GM23338 (cell line): ENCODE data around the gene PLCH2. TPM values are rescaled to one million over a fixed set of nuclear protein-coding genes. Genes with fewer than 3 reads are reported as not detected.

Source experiments
- ATAC-seq: fragments of 200-7000 bp; cut with Tn5 transposase; 3 replicates; pipeline ENCODE4 v1.9.1; 2020
- DNase-seq: peaks from one replicate; pipeline ENCODE4 v3.0.0-alpha.2; 2015; ENCODE audit warnings: low spot score
- H2AFZ ChIP-seq: fragments of 200-600 bp; sonication (generic); 2 replicates; pipeline ENCODE4 v1.8.0; 2016; ENCODE audit warnings: antibody characterized with exemption, mild to moderate bottlenecking, moderate library complexity
- H3F3A ChIP-seq: fragments of 200-600 bp; sonication (generic); replicated peaks from 2 replicates; pipeline ENCODE4 v1.8.0; 2017; ENCODE audit warnings: antibody characterized with exemption, mixed run types, low read depth
- H3K27ac ChIP-seq: fragments of 200-600 bp; sonication (generic); 2 replicates; pipeline ENCODE4 v1.6.1; 2016; ENCODE audit warnings: low read depth
- H3K27me3 ChIP-seq: fragments of 200-600 bp; sonication (generic); 2 replicates; pipeline ENCODE4 v1.8.0; 2016; ENCODE audit warnings: mild to moderate bottlenecking, mixed run types, moderate library complexity; ENCODE audit not compliant: insufficient read depth
- H3K36me3 ChIP-seq: fragments of 200-600 bp; sonication (generic); 2 replicates; pipeline ENCODE4 v1.8.0; 2016; ENCODE audit warnings: mild to moderate bottlenecking; ENCODE audit not compliant: insufficient read depth
- H3K4me1 ChIP-seq: fragments of 200-600 bp; sonication (generic); 2 replicates; pipeline ENCODE4 v1.8.0; 2016; ENCODE audit warnings: mild to moderate bottlenecking, moderate library complexity; ENCODE audit not compliant: insufficient read depth
- H3K4me2 ChIP-seq: fragments of 200-600 bp; sonication (generic); 2 replicates; pipeline ENCODE4 v1.7.1; 2017; ENCODE audit warnings: mixed run types
- H3K4me3 ChIP-seq: fragments of 200-600 bp; sonication (generic); 2 replicates; pipeline ENCODE4 v1.6.1; 2016; ENCODE audit warnings: mixed run types
- H3K79me2 ChIP-seq: fragments of 200-600 bp; sonication (generic); replicated peaks from 2 replicates; pipeline ENCODE4 v1.8.0; 2017; ENCODE audit warnings: mild to moderate bottlenecking; ENCODE audit not compliant: insufficient read depth
- H3K9me2 ChIP-seq: fragments of 200-600 bp; sonication (generic); 2 replicates; pipeline ENCODE4 v1.8.0; 2017; ENCODE audit not compliant: insufficient read depth
- H4K20me1 ChIP-seq: fragments of 200-600 bp; sonication (generic); replicated peaks from 2 replicates; pipeline ENCODE4 v1.8.0; 2017; ENCODE audit warnings: mild to moderate bottlenecking; ENCODE audit not compliant: insufficient read depth
- H3K27ac Mint-ChIP-seq: 2 replicates; pipeline ENCODE4 v1.8.0; 2020; ENCODE audit warnings: inconsistent platforms, mild to moderate bottlenecking, moderate library complexity, mixed read lengths
- H3K27me3 Mint-ChIP-seq: 3 replicates; pipeline ENCODE4 v1.8.0; 2022; ENCODE audit warnings: low read depth, mild to moderate bottlenecking, moderate library complexity, mixed read lengths, inconsistent platforms; ENCODE audit not compliant: insufficient read depth, poor library complexity
- H3K36me3 Mint-ChIP-seq: 3 replicates; pipeline ENCODE4 v1.8.0; 2021; ENCODE audit warnings: low read depth, mild to moderate bottlenecking, inconsistent platforms, moderate library complexity, mixed read lengths
- H3K4me1 Mint-ChIP-seq: 3 replicates; pipeline ENCODE4 v1.8.0; 2020; ENCODE audit warnings: mild to moderate bottlenecking, inconsistent platforms, mixed read lengths
- H3K4me3 Mint-ChIP-seq: 3 replicates; pipeline ENCODE4 v1.8.0; 2021; ENCODE audit warnings: moderate library complexity, mild to moderate bottlenecking, inconsistent platforms, mixed read lengths
- H3K9me3 Mint-ChIP-seq: 3 replicates; pipeline ENCODE4 v1.8.0; 2020; ENCODE audit warnings: moderate library complexity, mild to moderate bottlenecking, inconsistent platforms, mixed read lengths
- POLR2AphosphoS5 ChIP-seq: IDR thresholded peaks from 2 replicates; pipeline ENCODE4 v1.6.1; 2016; ENCODE audit warnings: antibody characterized with exemption, low read depth
- STAT1 ChIP-seq: IDR thresholded peaks from one replicate; pipeline ENCODE4 v1.6.1; 2016; ENCODE audit warnings: antibody characterized with exemption; ENCODE audit not compliant: unreplicated experiment
- ZNF114 ChIP-seq: fragments of 250-450 bp; sonication (Bioruptor Pico); IDR thresholded peaks from 2 replicates; pipeline ENCODE4 v1.5.0; 2020; ENCODE audit warnings: mild to moderate bottlenecking, moderate library complexity
- polyA plus RNA-seq: library from polyadenylated mRNA; unstranded; fragments of >200 nt; fragmentation: Nextera tagmentation; extraction: Ambion mirVana; gene quantifications from 2 replicates; pipeline ENCODE4 v1.2.1, GENCODE V29; 2016
- total RNA-seq: library from RNA; depleted of rRNA; stranded (reverse); fragments of >200 nt; shearing (Covaris generic); gene quantifications from 2 replicates; pipeline ENCODE4 v1.2.3, GENCODE V29; 2014
- TF ChIP-seq, protein P1 (sequence below): fragments of 250-450 bp; sonication (Bioruptor Pico); IDR thresholded peaks from 2 replicates; pipeline ENCODE4 v1.5.0; 2020; ENCODE audit warnings: mild to moderate bottlenecking, moderate library complexity
- TF ChIP-seq, protein P2 (sequence below): IDR thresholded peaks from one replicate; pipeline ENCODE4 v1.6.1; 2018; ENCODE audit warnings: antibody characterized with exemption; ENCODE audit not compliant: unreplicated experiment
- TF ChIP-seq, protein P3 (sequence below): IDR thresholded peaks from 2 replicates; pipeline ENCODE4 v1.6.1; 2016; ENCODE audit warnings: antibody characterized with exemption

PLCH2 gene
- total and polyA plus RNA-seq, 2 experiments from 2014 or later: 0.31 TPM; not detected in 1

DNA sequence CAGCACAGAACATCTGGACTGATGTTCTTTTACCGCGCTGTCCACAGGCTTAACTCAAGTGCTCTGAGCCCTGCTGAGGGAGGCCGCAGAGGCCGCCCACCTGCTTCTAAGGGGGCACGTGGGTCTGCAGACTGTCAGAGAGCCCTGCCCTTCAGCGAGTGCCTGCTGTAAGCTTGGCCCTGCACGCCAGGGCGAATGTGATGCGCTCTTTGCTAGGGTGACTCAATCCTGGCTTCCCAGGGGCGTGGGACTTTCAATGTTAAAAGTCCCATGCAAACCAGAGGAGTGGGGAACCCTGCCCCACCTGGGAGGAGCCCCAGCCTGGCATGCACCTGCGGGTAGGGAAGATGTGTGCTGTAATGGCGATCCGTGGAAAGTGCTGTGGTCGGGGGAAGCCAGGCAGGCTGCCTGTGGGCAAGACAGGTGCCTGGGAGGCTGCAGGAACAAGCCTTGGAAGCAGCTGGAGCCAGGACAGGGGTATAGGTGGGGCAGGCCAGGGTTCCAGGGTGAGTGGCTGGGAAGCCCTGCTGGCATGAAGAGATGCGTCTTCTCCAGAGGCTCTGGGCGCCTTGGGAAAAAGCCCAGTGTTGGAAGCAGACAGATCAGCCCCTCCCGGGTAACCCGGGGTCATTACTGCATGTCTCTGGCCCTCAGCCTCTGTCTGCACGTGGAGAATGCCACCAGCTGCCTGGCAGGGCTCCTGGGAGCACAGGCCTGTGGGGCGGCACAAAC lies 50.9 kb downstream of the PLCH2 start (continued):
- TF ChIP-seq, protein P1, sequence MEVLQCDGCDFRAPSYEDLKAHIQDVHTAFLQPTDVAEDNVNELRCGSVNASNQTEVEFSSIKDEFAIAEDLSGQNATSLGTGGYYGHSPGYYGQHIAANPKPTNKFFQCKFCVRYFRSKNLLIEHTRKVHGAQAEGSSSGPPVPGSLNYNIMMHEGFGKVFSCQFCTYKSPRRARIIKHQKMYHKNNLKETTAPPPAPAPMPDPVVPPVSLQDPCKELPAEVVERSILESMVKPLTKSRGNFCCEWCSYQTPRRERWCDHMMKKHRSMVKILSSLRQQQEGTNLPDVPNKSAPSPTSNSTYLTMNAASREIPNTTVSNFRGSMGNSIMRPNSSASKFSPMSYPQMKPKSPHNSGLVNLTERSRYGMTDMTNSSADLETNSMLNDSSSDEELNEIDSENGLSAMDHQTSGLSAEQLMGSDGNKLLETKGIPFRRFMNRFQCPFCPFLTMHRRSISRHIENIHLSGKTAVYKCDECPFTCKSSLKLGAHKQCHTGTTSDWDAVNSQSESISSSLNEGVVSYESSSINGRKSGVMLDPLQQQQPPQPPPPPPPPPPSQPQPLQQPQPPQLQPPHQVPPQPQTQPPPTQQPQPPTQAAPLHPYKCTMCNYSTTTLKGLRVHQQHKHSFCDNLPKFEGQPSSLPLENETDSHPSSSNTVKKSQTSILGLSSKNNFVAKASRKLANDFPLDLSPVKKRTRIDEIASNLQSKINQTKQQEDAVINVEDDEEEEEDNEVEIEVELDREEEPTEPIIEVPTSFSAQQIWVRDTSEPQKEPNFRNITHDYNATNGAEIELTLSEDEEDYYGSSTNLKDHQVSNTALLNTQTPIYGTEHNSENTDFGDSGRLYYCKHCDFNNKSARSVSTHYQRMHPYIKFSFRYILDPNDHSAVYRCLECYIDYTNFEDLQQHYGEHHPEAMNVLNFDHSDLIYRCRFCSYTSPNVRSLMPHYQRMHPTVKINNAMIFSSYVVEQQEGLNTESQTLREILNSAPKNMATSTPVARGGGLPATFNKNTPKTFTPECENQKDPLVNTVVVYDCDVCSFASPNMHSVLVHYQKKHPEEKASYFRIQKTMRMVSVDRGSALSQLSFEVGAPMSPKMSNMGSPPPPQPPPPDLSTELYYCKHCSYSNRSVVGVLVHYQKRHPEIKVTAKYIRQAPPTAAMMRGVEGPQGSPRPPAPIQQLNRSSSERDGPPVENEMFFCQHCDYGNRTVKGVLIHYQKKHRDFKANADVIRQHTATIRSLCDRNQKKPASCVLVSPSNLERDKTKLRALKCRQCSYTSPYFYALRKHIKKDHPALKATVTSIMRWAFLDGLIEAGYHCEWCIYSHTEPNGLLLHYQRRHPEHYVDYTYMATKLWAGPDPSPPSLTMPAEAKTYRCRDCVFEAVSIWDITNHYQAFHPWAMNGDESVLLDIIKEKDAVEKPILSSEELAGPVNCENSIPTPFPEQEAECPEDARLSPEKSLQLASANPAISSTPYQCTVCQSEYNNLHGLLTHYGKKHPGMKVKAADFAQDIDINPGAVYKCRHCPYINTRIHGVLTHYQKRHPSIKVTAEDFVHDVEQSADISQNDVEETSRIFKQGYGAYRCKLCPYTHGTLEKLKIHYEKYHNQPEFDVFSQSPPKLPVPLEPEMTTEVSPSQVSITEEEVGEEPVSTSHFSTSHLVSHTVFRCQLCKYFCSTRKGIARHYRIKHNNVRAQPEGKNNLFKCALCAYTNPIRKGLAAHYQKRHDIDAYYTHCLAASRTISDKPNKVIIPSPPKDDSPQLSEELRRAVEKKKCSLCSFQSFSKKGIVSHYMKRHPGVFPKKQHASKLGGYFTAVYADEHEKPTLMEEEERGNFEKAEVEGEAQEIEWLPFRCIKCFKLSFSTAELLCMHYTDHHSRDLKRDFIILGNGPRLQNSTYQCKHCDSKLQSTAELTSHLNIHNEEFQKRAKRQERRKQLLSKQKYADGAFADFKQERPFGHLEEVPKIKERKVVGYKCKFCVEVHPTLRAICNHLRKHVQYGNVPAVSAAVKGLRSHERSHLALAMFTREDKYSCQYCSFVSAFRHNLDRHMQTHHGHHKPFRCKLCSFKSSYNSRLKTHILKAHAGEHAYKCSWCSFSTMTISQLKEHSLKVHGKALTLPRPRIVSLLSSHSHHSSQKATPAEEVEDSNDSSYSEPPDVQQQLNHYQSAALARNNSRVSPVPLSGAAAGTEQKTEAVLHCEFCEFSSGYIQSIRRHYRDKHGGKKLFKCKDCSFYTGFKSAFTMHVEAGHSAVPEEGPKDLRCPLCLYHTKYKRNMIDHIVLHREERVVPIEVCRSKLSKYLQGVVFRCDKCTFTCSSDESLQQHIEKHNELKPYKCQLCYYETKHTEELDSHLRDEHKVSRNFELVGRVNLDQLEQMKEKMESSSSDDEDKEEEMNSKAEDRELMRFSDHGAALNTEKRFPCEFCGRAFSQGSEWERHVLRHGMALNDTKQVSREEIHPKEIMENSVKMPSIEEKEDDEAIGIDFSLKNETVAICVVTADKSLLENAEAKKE (CRISPR knock-in tag): no peak
- TF ChIP-seq, protein P2, sequence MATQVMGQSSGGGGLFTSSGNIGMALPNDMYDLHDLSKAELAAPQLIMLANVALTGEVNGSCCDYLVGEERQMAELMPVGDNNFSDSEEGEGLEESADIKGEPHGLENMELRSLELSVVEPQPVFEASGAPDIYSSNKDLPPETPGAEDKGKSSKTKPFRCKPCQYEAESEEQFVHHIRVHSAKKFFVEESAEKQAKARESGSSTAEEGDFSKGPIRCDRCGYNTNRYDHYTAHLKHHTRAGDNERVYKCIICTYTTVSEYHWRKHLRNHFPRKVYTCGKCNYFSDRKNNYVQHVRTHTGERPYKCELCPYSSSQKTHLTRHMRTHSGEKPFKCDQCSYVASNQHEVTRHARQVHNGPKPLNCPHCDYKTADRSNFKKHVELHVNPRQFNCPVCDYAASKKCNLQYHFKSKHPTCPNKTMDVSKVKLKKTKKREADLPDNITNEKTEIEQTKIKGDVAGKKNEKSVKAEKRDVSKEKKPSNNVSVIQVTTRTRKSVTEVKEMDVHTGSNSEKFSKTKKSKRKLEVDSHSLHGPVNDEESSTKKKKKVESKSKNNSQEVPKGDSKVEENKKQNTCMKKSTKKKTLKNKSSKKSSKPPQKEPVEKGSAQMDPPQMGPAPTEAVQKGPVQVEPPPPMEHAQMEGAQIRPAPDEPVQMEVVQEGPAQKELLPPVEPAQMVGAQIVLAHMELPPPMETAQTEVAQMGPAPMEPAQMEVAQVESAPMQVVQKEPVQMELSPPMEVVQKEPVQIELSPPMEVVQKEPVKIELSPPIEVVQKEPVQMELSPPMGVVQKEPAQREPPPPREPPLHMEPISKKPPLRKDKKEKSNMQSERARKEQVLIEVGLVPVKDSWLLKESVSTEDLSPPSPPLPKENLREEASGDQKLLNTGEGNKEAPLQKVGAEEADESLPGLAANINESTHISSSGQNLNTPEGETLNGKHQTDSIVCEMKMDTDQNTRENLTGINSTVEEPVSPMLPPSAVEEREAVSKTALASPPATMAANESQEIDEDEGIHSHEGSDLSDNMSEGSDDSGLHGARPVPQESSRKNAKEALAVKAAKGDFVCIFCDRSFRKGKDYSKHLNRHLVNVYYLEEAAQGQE: no peak
- TF ChIP-seq STAT1: no peak
- TF ChIP-seq ZNF114 (CRISPR knock-in tag): no peak

DNA sequence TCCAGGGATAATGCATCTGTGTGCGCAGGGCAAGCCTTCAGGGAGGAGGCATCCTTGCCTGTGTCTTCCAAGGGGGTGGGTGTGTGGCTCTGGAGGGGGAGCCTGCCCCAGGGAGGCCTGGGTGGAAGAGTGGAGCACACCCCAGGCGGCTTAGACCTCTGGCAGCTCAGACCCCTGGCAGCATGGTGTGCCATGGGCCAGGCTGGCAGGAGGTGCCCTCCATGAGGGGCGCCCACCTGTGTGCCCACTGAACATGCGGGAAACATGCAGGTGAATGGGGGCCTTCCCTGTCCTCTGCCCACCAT lies 51.4 kb downstream of the PLCH2 start:
- DNase-seq: no peak
- Histone ChIP-seq H3K36me3 (no peaks in the 10 kb centered on the region), H3K4me2 (no peak overlapping the region), H2AFZ (no peak overlapping the region), H3K4me1 (peaks cover 19% of the 10 kb centered on the region), H3K79me2 (peaks cover 34% of the 10 kb centered on the region), H3K27me3 (peaks cover 55% of the 10 kb centered on the region), H4K20me1 (peaks cover 29% of the 10 kb centered on the region), H3K9me2 (no peaks in the 10 kb centered on the region), H3F3A (no peaks in the 10 kb centered on the region), H3K27ac (no peak overlapping the region), H3K4me3 (no peak overlapping the region)
- Mint-ChIP-seq H3K9me3 (no peaks in the 10 kb centered on the region), H3K4me3 (no peak overlapping the region), H3K4me1 (peaks cover 35% of the 10 kb centered on the region), H3K36me3 (peaks cover 2% of the 10 kb centered on the region; the same call in 2 of the 3 replicates), H3K27ac (no peak overlapping the region), H3K27me3 (peaks cover 52% of the 10 kb centered on the region)
- no peak for ATAC-seq
- TF ChIP-seq ZNF114 (CRISPR knock-in tag) (no peak), STAT1 (no peak), POLR2AphosphoS5 (no peak)
- TF ChIP-seq, protein P2: no peak
- TF ChIP-seq, protein P3, sequence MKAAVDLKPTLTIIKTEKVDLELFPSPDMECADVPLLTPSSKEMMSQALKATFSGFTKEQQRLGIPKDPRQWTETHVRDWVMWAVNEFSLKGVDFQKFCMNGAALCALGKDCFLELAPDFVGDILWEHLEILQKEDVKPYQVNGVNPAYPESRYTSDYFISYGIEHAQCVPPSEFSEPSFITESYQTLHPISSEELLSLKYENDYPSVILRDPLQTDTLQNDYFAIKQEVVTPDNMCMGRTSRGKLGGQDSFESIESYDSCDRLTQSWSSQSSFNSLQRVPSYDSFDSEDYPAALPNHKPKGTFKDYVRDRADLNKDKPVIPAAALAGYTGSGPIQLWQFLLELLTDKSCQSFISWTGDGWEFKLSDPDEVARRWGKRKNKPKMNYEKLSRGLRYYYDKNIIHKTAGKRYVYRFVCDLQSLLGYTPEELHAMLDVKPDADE: no peak
